ENCODE measurements around the gene ATP10B. TPM values are rescaled to one million over a fixed set of nuclear protein-coding genes. Genes with fewer than 3 reads are reported as not detected.

The ATP10B gene
- total and polyA plus RNA-seq, 2 experiments from 2014 or later = not detected

GRCh38 chr5:160513485-160513884, 338.5 kb downstream of the ATP10B start:
- Histone ChIP-seq H3K4me2 (ENCODE audit: unreplicated experiment) (no peak overlapping the region), H3K9me3 (ENCODE audit: low read depth) (no peaks in the 10 kb centered on the region), H3K27me3 (replicated peaks; ENCODE audit: insufficient read depth) (peaks cover 26% of the 10 kb centered on the region), H3K79me2 (ENCODE audit: insufficient read depth) (no peaks in the 10 kb centered on the region), H3K36me3 (ENCODE audit: low read depth) (no peaks in the 10 kb centered on the region), H4K20me1 (ENCODE audit: insufficient read depth) (no peaks in the 10 kb centered on the region), H3K9ac (no peak overlapping the region), H3K27ac (no peak overlapping the region), H3K9me2 (ENCODE audit: insufficient read depth) (no peaks in the 10 kb centered on the region), H3K4me3 (no peak overlapping the region), H2AFZ (no peak overlapping the region), H3F3A (ENCODE audit: insufficient read depth) (no peaks in the 10 kb centered on the region), H3K4me1 (ENCODE audit: insufficient read depth) (peaks cover 4% of the 10 kb centered on the region)
- TF ChIP-seq EZH2phosphoT487 (IDR thresholded peaks at IDR 0.05; ENCODE audit: insufficient read depth, low read depth) = no peak
- TF ChIP-seq EZH2 (IDR thresholded peaks at IDR 0.05; ENCODE audit: insufficient read depth, poor library complexity, severe bottlenecking) = no peak
- no peak for DNase-seq
- in situ Hi-C loops (cut with MboI) = no loop called here

Measured in GM23248 (cell line).